LNCaP clone FGC (cell line): Measurements from ENCODE around the gene MND1.

ENCODE experiments used
- DNase-seq: peaks from one replicate; pipeline ENCODE4 v3.0.0-alpha.2; 2011; ENCODE audit warnings: low read depth
- H3K4me3 ChIP-seq: 2 replicates; pipeline ENCODE4 v1.5.1; 2011; ENCODE audit warnings: mild to moderate bottlenecking, low read depth, low read length, control low read depth
- TF ChIP-seq, protein P1 (sequence below): IDR thresholded peaks from 2 replicates; pipeline ENCODE4 v1.5.1; 2012; ENCODE audit warnings: mild to moderate bottlenecking; ENCODE audit not compliant: control insufficient read depth, insufficient read depth; ENCODE audit errors: extremely low read depth

Gene MND1

DNA sequence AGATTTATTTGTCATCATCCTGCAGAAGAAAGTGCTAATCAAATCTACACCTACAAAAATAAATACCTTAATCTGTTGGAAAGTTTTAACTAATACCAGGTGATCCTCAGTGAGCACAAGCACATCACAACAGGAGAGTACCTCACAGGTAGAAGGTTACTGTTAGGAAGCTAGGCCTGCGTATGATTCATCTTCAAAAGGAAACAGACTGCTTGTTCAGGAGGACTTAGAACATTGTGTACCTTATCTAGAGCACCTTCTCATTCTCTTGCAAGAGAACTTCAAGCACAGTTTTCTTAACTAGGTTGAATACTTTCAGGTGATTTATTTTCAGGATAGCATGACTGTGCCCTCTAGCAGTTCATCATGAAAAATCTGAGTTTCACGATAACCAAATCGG is 54.2 kb downstream of the MND1 start:
- no peak for DNase-seq
- H3K4me3 ChIP-seq = no peak overlapping the region
- TF ChIP-seq, protein P1, sequence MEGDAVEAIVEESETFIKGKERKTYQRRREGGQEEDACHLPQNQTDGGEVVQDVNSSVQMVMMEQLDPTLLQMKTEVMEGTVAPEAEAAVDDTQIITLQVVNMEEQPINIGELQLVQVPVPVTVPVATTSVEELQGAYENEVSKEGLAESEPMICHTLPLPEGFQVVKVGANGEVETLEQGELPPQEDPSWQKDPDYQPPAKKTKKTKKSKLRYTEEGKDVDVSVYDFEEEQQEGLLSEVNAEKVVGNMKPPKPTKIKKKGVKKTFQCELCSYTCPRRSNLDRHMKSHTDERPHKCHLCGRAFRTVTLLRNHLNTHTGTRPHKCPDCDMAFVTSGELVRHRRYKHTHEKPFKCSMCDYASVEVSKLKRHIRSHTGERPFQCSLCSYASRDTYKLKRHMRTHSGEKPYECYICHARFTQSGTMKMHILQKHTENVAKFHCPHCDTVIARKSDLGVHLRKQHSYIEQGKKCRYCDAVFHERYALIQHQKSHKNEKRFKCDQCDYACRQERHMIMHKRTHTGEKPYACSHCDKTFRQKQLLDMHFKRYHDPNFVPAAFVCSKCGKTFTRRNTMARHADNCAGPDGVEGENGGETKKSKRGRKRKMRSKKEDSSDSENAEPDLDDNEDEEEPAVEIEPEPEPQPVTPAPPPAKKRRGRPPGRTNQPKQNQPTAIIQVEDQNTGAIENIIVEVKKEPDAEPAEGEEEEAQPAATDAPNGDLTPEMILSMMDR = no peak

DNA sequence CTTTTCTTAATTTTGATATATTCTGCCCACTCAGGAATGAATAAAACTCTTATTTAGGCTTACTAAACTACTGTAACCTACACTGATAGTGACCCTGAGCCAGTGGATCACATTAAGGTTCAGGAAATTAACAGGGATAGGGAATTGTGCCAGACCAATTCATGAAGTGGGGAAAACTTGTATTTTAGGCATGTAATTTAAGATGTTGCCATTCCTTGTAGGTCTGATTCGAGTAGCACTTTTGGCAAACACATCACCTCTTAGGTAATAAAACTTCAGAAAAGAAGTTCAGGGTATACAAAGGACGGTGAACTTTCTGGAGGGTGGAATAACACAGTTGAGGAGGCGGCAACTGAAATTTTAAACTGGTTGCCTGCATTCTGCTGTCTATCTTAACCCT is 54.9 kb downstream of the MND1 start:
- H3K4me3 ChIP-seq = no peak overlapping the region
- TF ChIP-seq, protein P1 = no peak
- DNase-seq = no peak

DNA sequence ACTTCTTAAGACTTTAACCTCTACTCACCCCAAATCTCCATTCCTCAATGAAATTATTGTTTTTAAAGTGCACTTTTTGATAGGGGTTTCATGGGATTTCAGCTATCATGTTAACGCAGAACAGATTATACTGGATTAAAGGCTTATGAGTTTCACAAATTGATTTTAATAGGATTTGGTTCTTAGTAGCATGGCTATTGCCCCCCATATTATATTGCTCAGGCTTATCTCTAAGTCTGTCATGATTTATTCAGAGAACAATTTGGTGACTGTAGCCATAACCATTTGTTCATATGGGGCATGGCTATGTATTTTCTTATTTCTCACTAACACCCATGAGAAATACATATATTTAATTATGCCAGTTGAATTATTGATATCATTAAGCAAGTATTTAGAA is 57.0 kb downstream of the MND1 start:
- TF ChIP-seq, protein P1 = no peak
- no peak for DNase-seq
- H3K4me3 ChIP-seq = no peak overlapping the region

DNA sequence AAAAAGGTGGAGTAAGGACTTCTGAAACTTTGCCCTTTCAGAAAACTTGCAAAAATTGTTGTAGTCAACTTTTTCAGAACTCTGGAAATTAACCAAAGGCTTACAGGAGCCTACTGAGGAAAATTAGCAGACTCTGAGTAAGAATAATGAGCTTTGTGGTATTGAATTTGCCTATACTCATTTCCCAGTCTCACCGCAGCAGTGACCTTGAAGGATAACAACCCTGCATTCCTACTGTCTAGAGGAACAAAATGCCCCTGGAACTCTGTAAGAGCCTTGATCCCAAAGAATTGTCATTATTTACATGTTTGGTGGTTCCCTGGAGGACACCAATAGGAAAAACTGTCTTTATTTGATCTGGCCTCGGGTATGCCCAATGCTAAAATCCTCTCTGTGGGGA is 57.9 kb downstream of the MND1 start:
- DNase-seq = no peak
- no peak overlapping the region for H3K4me3 ChIP-seq
- TF ChIP-seq, protein P1 = no peak

DNA sequence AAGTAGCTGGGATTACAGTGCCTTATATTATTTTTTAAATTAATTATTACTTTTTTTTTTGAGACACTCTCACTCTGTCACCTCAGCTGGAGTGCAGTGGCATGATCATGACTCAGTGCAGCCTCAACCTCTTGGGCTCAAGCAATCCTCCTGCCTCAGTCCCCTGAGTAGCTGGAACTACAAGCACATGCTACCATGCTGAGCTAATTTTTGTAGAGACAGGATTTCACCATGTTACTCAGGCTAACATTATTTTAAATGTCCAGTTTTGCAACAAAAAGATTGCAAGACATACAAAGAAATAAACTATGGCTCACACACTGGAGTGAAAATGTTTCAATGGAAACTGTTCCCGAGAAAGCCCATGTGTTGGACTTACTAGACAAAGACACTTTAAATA is 59.2 kb downstream of the MND1 start:
- TF ChIP-seq, protein P1 = no peak
- DNase-seq = no peak

DNA sequence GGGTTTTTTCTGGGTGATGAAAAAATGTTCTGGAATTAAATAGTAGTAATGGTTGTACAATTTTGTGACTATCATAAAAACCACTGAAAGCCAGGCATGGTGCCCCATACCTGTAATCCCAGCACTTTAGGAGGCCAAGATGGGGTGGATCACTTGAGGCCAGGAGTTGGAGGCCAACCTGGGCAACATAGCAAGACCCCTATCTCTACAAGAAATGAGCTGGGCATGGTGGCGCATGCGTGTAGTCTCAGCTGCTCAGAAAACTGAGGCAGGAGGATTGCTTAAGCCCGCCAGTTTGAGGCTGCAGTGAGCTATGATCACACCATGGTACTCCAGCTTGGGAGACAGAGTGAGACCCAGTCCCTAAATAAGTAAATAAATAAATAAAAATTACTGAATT is 63.4 kb downstream of the MND1 start:
- DNase-seq = no peak
- no peak overlapping the region for H3K4me3 ChIP-seq
- TF ChIP-seq, protein P1 = no peak

More for the DNA sequence above, 59.2 kb downstream of the MND1 start:
- no peak overlapping the region for H3K4me3 ChIP-seq

DNA sequence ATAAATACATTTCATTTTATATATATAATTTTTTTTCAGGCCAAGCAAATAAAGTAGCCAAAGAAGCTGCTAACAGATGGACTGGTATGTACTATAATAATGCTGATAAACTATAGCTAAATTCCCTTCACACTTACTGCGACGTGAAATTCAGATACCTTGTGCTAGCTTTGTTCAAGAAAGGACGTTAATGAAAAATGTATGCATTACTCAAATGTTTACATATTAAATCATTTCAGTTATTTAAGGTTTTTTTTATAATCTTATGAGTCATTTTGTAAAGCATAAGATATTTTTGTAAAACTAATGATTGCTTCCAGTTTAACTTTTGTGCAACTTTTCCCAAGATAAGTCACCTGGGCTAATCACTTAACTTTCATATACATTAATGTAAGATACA is 64.4 kb downstream of the MND1 start:
- H3K4me3 ChIP-seq = no peak overlapping the region
- no peak for DNase-seq
- TF ChIP-seq, protein P1 = no peak
